ENCODE data around the gene KRT16.

The KRT16 gene

GRCh38 chr17:41592601-41593305, 19.8 kb downstream of the KRT16 start:
- no peak for TF ChIP-seq CTCF (IDR thresholded peaks at IDR 0.05; ENCODE audit: poor library complexity, severe bottlenecking)

GRCh38 chr17:41589301-41589700, 23.3 kb downstream of the KRT16 start:
- Histone ChIP-seq H3K36me3 (ENCODE audit: low read depth) (peaks cover 19% of the 10 kb centered on the region), H3K4me3 (ENCODE audit: severe bottlenecking) (no peak overlapping the region), H3K9me3 (ENCODE audit: severe bottlenecking) (no peaks in the 10 kb centered on the region), H3K27ac (ENCODE audit: poor library complexity, severe bottlenecking) (peak overlapping the region; percentile 95), H3K4me1 (ENCODE audit: insufficient read depth, poor library complexity, severe bottlenecking) (peaks cover 3% of the 10 kb centered on the region), H3K27me3 (ENCODE audit: insufficient read depth, poor library complexity, severe bottlenecking) (no peaks in the 10 kb centered on the region)
- no peak for ATAC-seq (ENCODE audit: low read depth)
- no peak for TF ChIP-seq CTCF (IDR thresholded peaks at IDR 0.05; ENCODE audit: poor library complexity, severe bottlenecking)
- DNase-seq (ENCODE audit: low spot score): no peak

More at GRCh38 chr17:41592601-41593305, 19.8 kb downstream of the KRT16 start:
- H3K36me3 ChIP-seq (ENCODE audit: low read depth): no peaks in the 10 kb centered on the region
- H3K27me3 ChIP-seq (ENCODE audit: insufficient read depth, poor library complexity, severe bottlenecking): no peaks in the 10 kb centered on the region
- no peak overlapping the region for H3K4me3 ChIP-seq (ENCODE audit: severe bottlenecking)
- no peaks in the 10 kb centered on the region for H3K9me3 ChIP-seq (ENCODE audit: severe bottlenecking)
- H3K4me1 ChIP-seq (ENCODE audit: insufficient read depth, poor library complexity, severe bottlenecking): peaks cover 3% of the 10 kb centered on the region
- ATAC-seq (ENCODE audit: low read depth) (no peak; the same call in 2 of the 3 replicates), DNase-seq (ENCODE audit: low spot score) (no peak)
- H3K27ac ChIP-seq (ENCODE audit: poor library complexity, severe bottlenecking): no peak overlapping the region

- H3K4me1 ChIP-seq (ENCODE audit: insufficient read depth, poor library complexity, severe bottlenecking): peaks cover 3% of the 10 kb centered on the region
These were observed 24.3 kb downstream of the KRT16 start for GRCh38 chr17:41588126-41588810.

GRCh38 chr17:41586863-41587495, 25.6 kb downstream of the KRT16 start, which contains the start of gene KRT14:
Gene KRT14 (minus strand): TSS chr17:41586895. CDS start chr17:41586834, 61 bp downstream.
- H3K27me3 ChIP-seq (ENCODE audit: insufficient read depth, poor library complexity, severe bottlenecking): no peaks in the 10 kb centered on the region
- ATAC-seq (ENCODE audit: low read depth): peak; percentile 59
- H3K9me3 ChIP-seq (ENCODE audit: severe bottlenecking): no peaks in the 10 kb centered on the region
- peak within 1 kb of the TSS; percentile 45 for H3K4me3 ChIP-seq (ENCODE audit: severe bottlenecking)
- H3K27ac ChIP-seq (ENCODE audit: poor library complexity, severe bottlenecking): peak within 1 kb of the TSS; percentile 95
- peaks cover 4% of the 10 kb centered on the region for H3K4me1 ChIP-seq (ENCODE audit: insufficient read depth, poor library complexity, severe bottlenecking)
- peak; percentile 91 for DNase-seq (ENCODE audit: low spot score)
- no peak for TF ChIP-seq CTCF (IDR thresholded peaks at IDR 0.05; ENCODE audit: poor library complexity, severe bottlenecking)
- H3K36me3 ChIP-seq (ENCODE audit: low read depth): peaks cover 41% of the 10 kb centered on the region

More at GRCh38 chr17:41588126-41588810, 24.3 kb downstream of the KRT16 start:
- Histone ChIP-seq H3K27me3 (ENCODE audit: insufficient read depth, poor library complexity, severe bottlenecking) (no peaks in the 10 kb centered on the region), H3K4me3 (ENCODE audit: severe bottlenecking) (no peak overlapping the region), H3K9me3 (ENCODE audit: severe bottlenecking) (no peaks in the 10 kb centered on the region), H3K36me3 (ENCODE audit: low read depth) (peaks cover 28% of the 10 kb centered on the region), H3K27ac (ENCODE audit: poor library complexity, severe bottlenecking) (peak overlapping the region; percentile 95)
- DNase-seq (ENCODE audit: low spot score) (peak; percentile 89), ATAC-seq (ENCODE audit: low read depth) (peak; percentile 62)
- TF ChIP-seq CTCF (IDR thresholded peaks at IDR 0.05; ENCODE audit: poor library complexity, severe bottlenecking): no peak
